CD4-positive, alpha-beta T cell treated with Interleukin-6 at 100 ng/mL for 8 hours (primary cell): Measurements from ENCODE around the gene PDLIM1.

ENCODE experiments used
- DNase-seq: peaks from one replicate; pipeline ENCODE4 v3.0.0-alpha.2; 2020; ENCODE audit warnings: mixed read lengths, low spot score

Gene PDLIM1

GRCh38 chr10:95290461-95291364 is at the start of gene PDLIM1:
Gene PDLIM1 (minus strand): TSS chr10:95291003. CDS start chr10:95290915, 88 bp downstream.
- peak; percentile 8 for DNase-seq

- DNase-seq, result no peak
Observed at GRCh38 chr10:95339863-95340262, 49.1 kb upstream of the PDLIM1 start.

GRCh38 chr10:95337423-95338160 is 46.8 kb upstream of the PDLIM1 start:
- DNase-seq, result no peak

GRCh38 chr10:95336702-95337101 is 45.9 kb upstream of the PDLIM1 start:
- no peak for DNase-seq

- DNase-seq, result no peak
Observed at GRCh38 chr10:95335933-95336699, 45.3 kb upstream of the PDLIM1 start.

GRCh38 chr10:95334805-95335144 is 44.0 kb upstream of the PDLIM1 start:
- DNase-seq, result no peak

- no peak for DNase-seq
Observed at GRCh38 chr10:95333997-95334804, 43.4 kb upstream of the PDLIM1 start.

- no peak for DNase-seq
Observed at GRCh38 chr10:95332666-95333249, 42.0 kb upstream of the PDLIM1 start.

GRCh38 chr10:95331596-95332130 is 40.9 kb upstream of the PDLIM1 start:
- no peak for DNase-seq

- no peak for DNase-seq
Observed at GRCh38 chr10:95330966-95331453, 40.2 kb upstream of the PDLIM1 start.

- no peak for DNase-seq
Observed at GRCh38 chr10:95329296-95329695, 38.5 kb upstream of the PDLIM1 start.

- DNase-seq, result no peak
Observed at GRCh38 chr10:95328013-95328412, 37.2 kb upstream of the PDLIM1 start.

GRCh38 chr10:95327367-95327766 is 36.6 kb upstream of the PDLIM1 start:
- no peak for DNase-seq

GRCh38 chr10:95326396-95326795 is 35.6 kb upstream of the PDLIM1 start:
- DNase-seq, result no peak

GRCh38 chr10:95325863-95326262 is 35.1 kb upstream of the PDLIM1 start:
- DNase-seq, result no peak

- DNase-seq, result no peak
Observed at GRCh38 chr10:95324436-95325268, 33.8 kb upstream of the PDLIM1 start.

GRCh38 chr10:95321554-95322301 is 30.9 kb upstream of the PDLIM1 start:
- no peak for DNase-seq

- DNase-seq, result no peak
Observed at GRCh38 chr10:95319239-95319638, 28.4 kb upstream of the PDLIM1 start.

GRCh38 chr10:95315509-95315908 is 24.7 kb upstream of the PDLIM1 start:
- DNase-seq, result no peak
